HepG2 (cell line): ENCODE results near the gene PEPD. TPM values are rescaled to one million over a fixed set of nuclear protein-coding genes. Genes with fewer than 3 reads are reported as not detected.

Experiments used
- ATAC-seq: fragments of 200-7000 bp; cut with Tn5 transposase; 3 replicates; pipeline ENCODE4 v1.9.1; 2020; ENCODE audit warnings: mild to moderate bottlenecking, moderate library complexity
- BruUV-seq: library from RNA; stranded (reverse); fragments of 400-500 nt; replicated peaks from 2 replicates; lab custom pipeline; 2021; lab: Mats Ljungman, UMichigan
- CTCF ChIA-PET: fragments of 300-600 bp; formaldehyde crosslinking; extraction: SDS; loops from one replicate; lab custom pipeline; 2021; ENCODE audit warnings: low total read pairs, inconsistent platforms, low intra/inter-chr PET ratio; lab: Yijun Ruan, JAX
- POLR2A ChIA-PET: fragments of 350-600 bp; sonication (Branson Sonifier 250); formaldehyde crosslinking; loops from one replicate; lab custom pipeline; 2020; ENCODE audit warnings: antibody characterized with exemption, inconsistent platforms; lab: Yijun Ruan, JAX
- DNase-seq: peaks from one replicate; pipeline ENCODE4 v3.0.0-alpha.2; 2015; ENCODE audit warnings: low spot score
- FAIRE-seq: peaks from 3 replicates; lab custom pipeline; 2011; peaks lifted over from hg19 to GRCh38; lab: Jason Lieb, UNC
- H2AFZ ChIP-seq: one replicate; pipeline ENCODE4 v1.6.1; 2011; ENCODE audit warnings: low read length, inconsistent platforms
- H3K27ac ChIP-seq: fragments of 300-600 bp; 3 replicates; pipeline ENCODE4 v1.8.0; 2011; ENCODE audit warnings: mixed run types, mild to moderate bottlenecking, mixed read lengths, low read length, inconsistent platforms; ENCODE audit not compliant: insufficient read depth; ENCODE audit errors: extremely low read length
- H3K27me3 ChIP-seq, 2 experiments: fragments of 200-600 bp in 1 of 2; 2 replicates in 1 of 2; 3 replicates in 1 of 2; pipeline versions ENCODE4 v1.6.0 to v1.8.0; 2011; ENCODE audit warnings: low read length in 2 of 2, mild to moderate bottlenecking in 2 of 2, moderate library complexity in 2 of 2, inconsistent platforms in 1 of 2; ENCODE audit not compliant: insufficient read depth in 2 of 2, control insufficient read depth in 1 of 2
- H3K36me3 ChIP-seq, 2 experiments: fragments of 200-600 bp in 1 of 2; replicated peaks in 1 of 2; 2 replicates in 1 of 2; 3 replicates in 1 of 2; pipeline versions ENCODE4 v1.5.1 to v1.8.0; 2011; ENCODE audit warnings: low read length in 2 of 2, inconsistent platforms in 1 of 2; ENCODE audit not compliant: insufficient read depth in 2 of 2, control insufficient read depth in 1 of 2
- H3K4me1 ChIP-seq: 2 replicates; pipeline ENCODE4 v1.5.1; 2012; ENCODE audit warnings: low read length, inconsistent platforms; ENCODE audit not compliant: insufficient read depth
- H3K4me2 ChIP-seq: 2 replicates; pipeline ENCODE4 v1.6.0; 2011; ENCODE audit warnings: low read depth, low read length, inconsistent platforms
- H3K4me3 ChIP-seq, 3 experiments: fragments of 200-600 bp in 1 of 3; sonication (generic), shearing (Covaris generic) in 1 of 3; replicated peaks in 1 of 3; 2 replicates each; pipeline ENCODE4 v1.5.1; 2011 to 2016; ENCODE audit warnings: low read length in 3 of 3, inconsistent platforms in 2 of 3, low read depth in 2 of 3, mild to moderate bottlenecking in 2 of 3, control low read depth in 1 of 3, mixed read lengths in 1 of 3; ENCODE audit not compliant: insufficient read depth in 1 of 3
- H3K79me2 ChIP-seq: one replicate; pipeline ENCODE4 v1.6.1; 2011; ENCODE audit warnings: low read length, inconsistent platforms; ENCODE audit not compliant: insufficient read depth
- H3K9ac ChIP-seq: 2 replicates; pipeline ENCODE4 v1.6.0; 2011; ENCODE audit warnings: mild to moderate bottlenecking, low read depth, low read length, inconsistent platforms; ENCODE audit not compliant: insufficient read depth
- H3K9me3 ChIP-seq: 2 replicates; pipeline ENCODE4 v1.5.1; 2012; ENCODE audit warnings: mild to moderate bottlenecking, low read length
- H4K20me1 ChIP-seq: 2 replicates; pipeline ENCODE4 v1.6.0; 2011; ENCODE audit warnings: inconsistent platforms, mild to moderate bottlenecking, low read length, moderate library complexity; ENCODE audit not compliant: insufficient read depth
- EEA1 ChIP-seq: sonication (generic); formaldehyde crosslinking; IDR thresholded peaks from 2 replicates; pipeline ENCODE4 v1.5.1; 2020; ENCODE audit warnings: mild to moderate bottlenecking, missing genetic modification reagents, borderline replicate concordance
- FOXA1 ChIP-seq, 2 experiments: fragments of 450-650 bp in 1 of 2; sonication (generic) in 1 of 2; formaldehyde crosslinking in 1 of 2; IDR thresholded peaks; 2 replicates each; pipeline versions ENCODE4 v1.4.0 to v1.6.1; 2016 to 2020; ENCODE audit warnings: missing genetic modification reagents in 1 of 2
- HNRNPL ChIP-seq: fragments of 200-400 bp; formaldehyde crosslinking; IDR thresholded peaks from 2 replicates; pipeline ENCODE4 v1.6.1; 2017; ENCODE audit warnings: mild to moderate bottlenecking, low read depth, low read length
- NFE2L2 ChIP-seq: fragments of 150-350 bp; IDR thresholded peaks from 2 replicates; pipeline ENCODE4 v1.6.1; 2014; ENCODE audit warnings: low read length
- RAD51 ChIP-seq: fragments of 450-650 bp; IDR thresholded peaks from 2 replicates; pipeline ENCODE4 v1.6.1; 2016; ENCODE audit warnings: borderline replicate concordance
- REPIN1 ChIP-seq: sonication (generic); formaldehyde crosslinking; IDR thresholded peaks from 2 replicates; pipeline ENCODE4 v1.8.0; 2022; ENCODE audit warnings: missing genetic modification reagents, low read depth, mild to moderate bottlenecking, borderline replicate concordance
- SOX6 ChIP-seq, 2 experiments: fragments of 450-650 bp in 1 of 2; sonication (generic) in 1 of 2; formaldehyde crosslinking in 1 of 2; IDR thresholded peaks; 2 replicates each; pipeline versions ENCODE4 v1.4.0 to v1.6.1; 2017 to 2020; ENCODE audit warnings: antibody characterized with exemption in 1 of 2, mild to moderate bottlenecking in 1 of 2, missing genetic modification reagents in 1 of 2
- WGBS: methylation state at CpG from one replicate; pipeline ENCODE4 v1.1.6; 2017; ENCODE audit warnings: low lambda C conversion rate; 5-methylcytosine and 5-hydroxymethylcytosine counted together
- in situ Hi-C: cut with HindIII; loops from 2 replicates; pipeline ENCODE4 v1.10.0; 2017; ENCODE audit warnings: low pct_unique_long_range_greater_than_20kb; ENCODE audit not compliant: extremely low pct_ligation_motif_present
- intact Hi-C: fragments of 100-400 bp; cut with micrococcal nuclease; formaldehyde crosslinking; loops from one replicate; pipeline ENCODE4 v1.10.0; 2022; ENCODE audit not compliant: unreplicated experiment
- polyA plus RNA-seq, 8 experiments: library from polyadenylated mRNA; depleted of rRNA in 3 of 8; stranded (reverse) in 7 of 8; unstranded in 1 of 8; fragments of >200 nt; fragmentation: Illumina TruSeq in 4 of 8; extraction: Trizol in 4 of 8; gene quantifications; 2 replicates each; pipeline versions ENCODE4 v1.2.1 to v1.2.3, GENCODE V29; 2011 to 2016; ENCODE audit warnings: low read depth in 4 of 8, missing spikeins in 1 of 8, mixed read lengths in 1 of 8; ENCODE audit not compliant: insufficient read depth in 1 of 8
- total RNA-seq, 5 experiments: library from RNA; depleted of rRNA; stranded (reverse); fragments of >200 nt; fragmentation: Illumina TruSeq; extraction: Trizol; gene quantifications; 2 replicates each; pipeline ENCODE4 v1.2.3, GENCODE V29; 2016; ENCODE audit warnings: low read depth in 1 of 5
- TF ChIP-seq, protein P1 (sequence below): sonication (generic); formaldehyde crosslinking; IDR thresholded peaks from 2 replicates; pipeline ENCODE4 v1.9.0; 2021; ENCODE audit warnings: mild to moderate bottlenecking, missing genetic modification reagents
- TF ChIP-seq, protein P2 (sequence below): sonication (generic); formaldehyde crosslinking; conservative IDR thresholded peaks from 2 replicates; pipeline ENCODE4 v1.4.0; 2020; ENCODE audit warnings: missing genetic modification reagents

PEPD gene
- total and polyA plus RNA-seq, 2 of the 13 experiments (the other 11 are each of a cell fraction or from before 2014, with no cell fraction given): 60.7 to 75.1 TPM

DNA sequence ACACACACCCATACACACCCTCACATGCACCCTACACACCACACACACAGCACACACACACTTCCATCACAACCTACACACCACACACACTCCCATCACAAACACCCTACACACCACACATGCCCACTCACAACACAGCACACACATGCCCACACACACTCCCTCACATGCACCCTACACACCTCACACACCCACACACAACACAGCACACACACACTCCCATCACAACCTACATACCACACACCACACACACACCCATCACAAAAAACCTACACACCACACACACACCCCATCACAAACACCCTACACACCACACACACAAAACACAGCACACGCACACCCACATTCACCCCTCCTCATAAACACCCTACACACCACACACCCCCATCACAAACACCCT lies 15.1 kb downstream of the PEPD start:
- Histone ChIP-seq H3K4me3 (no peak overlapping the region), H3K4me1 (no peaks in the 10 kb centered on the region), H3K27ac (no peak overlapping the region), H3K9ac (no peak overlapping the region), H3K36me3 (peaks cover 9 to 11% of the 10 kb centered on the region in 2 experiments; a peak in 4 of 5 replicates), H3K4me2 (no peak overlapping the region), H3K79me2 (no peaks in the 10 kb centered on the region), H2AFZ (no peak overlapping the region), H4K20me1 (no peaks in the 10 kb centered on the region), H3K27me3 (no peaks in the 10 kb centered on the region), H3K9me3 (no peaks in the 10 kb centered on the region)
- ATAC-seq (no peak), DNase-seq (no peak), FAIRE-seq (no peak)
- in situ Hi-C loops (no loop called here), intact Hi-C loops (no loop called here)
- BruUV-seq: no TSS peak
- CTCF ChIA-PET: no interaction called here
- POLR2A ChIA-PET: no interaction called here
- TF ChIP-seq REPIN1 (CRISPR knock-in tag): no peak
- TF ChIP-seq SOX6 (IDR thresholded peaks at IDR 0.05): 0 out of 2 replicates have a peak, but pooled peaks have one; percentile 54
- no peak for TF ChIP-seq SOX6 (CRISPR knock-in tag; IDR thresholded peaks at IDR 0.05)
- TF ChIP-seq HNRNPL: 0 out of 2 replicates have a peak, but pooled peaks have one; percentile 1
- 0 out of 2 replicates have a peak, but pooled peaks have one; percentile 26 for TF ChIP-seq FOXA1 (IDR thresholded peaks at IDR 0.05)
- no peak for TF ChIP-seq FOXA1 (CRISPR knock-in tag; IDR thresholded peaks at IDR 0.05)
- WGBS: 88% methylated on average over 1 of the region's 1 CpG

GRCh38 chr19:33505823-33506222 lies 15.8 kb downstream of the PEPD start:
- H3K27ac ChIP-seq: no peak overlapping the region
- ATAC-seq (no peak), FAIRE-seq (no peak), DNase-seq (no peak)
- no TSS peak for BruUV-seq
- H3K27me3 ChIP-seq: no peaks in the 10 kb centered on the region
- H3K4me3 ChIP-seq: no peak overlapping the region
- 93% methylated on average over 1 of the region's 1 CpG for WGBS
- H3K4me1 ChIP-seq: no peaks in the 10 kb centered on the region
- H3K4me2 ChIP-seq: no peak overlapping the region
- no peaks in the 10 kb centered on the region for H3K79me2 ChIP-seq
- no peaks in the 10 kb centered on the region for H3K9me3 ChIP-seq
- no peak overlapping the region for H2AFZ ChIP-seq
- ChIA-PET CTCF (no interaction called here), POLR2A (interaction anchor here (1.5 kb wide), 1 partner anchor 16 kb away, joined by 3 read pairs; the partner anchor contains the start of gene PEPD)
- in situ Hi-C loops (no loop called here), intact Hi-C loops (no loop called here)
- peak; percentile 11; the same call in 1 of the 2 replicates for TF ChIP-seq RAD51
- TF ChIP-seq, protein P1, sequence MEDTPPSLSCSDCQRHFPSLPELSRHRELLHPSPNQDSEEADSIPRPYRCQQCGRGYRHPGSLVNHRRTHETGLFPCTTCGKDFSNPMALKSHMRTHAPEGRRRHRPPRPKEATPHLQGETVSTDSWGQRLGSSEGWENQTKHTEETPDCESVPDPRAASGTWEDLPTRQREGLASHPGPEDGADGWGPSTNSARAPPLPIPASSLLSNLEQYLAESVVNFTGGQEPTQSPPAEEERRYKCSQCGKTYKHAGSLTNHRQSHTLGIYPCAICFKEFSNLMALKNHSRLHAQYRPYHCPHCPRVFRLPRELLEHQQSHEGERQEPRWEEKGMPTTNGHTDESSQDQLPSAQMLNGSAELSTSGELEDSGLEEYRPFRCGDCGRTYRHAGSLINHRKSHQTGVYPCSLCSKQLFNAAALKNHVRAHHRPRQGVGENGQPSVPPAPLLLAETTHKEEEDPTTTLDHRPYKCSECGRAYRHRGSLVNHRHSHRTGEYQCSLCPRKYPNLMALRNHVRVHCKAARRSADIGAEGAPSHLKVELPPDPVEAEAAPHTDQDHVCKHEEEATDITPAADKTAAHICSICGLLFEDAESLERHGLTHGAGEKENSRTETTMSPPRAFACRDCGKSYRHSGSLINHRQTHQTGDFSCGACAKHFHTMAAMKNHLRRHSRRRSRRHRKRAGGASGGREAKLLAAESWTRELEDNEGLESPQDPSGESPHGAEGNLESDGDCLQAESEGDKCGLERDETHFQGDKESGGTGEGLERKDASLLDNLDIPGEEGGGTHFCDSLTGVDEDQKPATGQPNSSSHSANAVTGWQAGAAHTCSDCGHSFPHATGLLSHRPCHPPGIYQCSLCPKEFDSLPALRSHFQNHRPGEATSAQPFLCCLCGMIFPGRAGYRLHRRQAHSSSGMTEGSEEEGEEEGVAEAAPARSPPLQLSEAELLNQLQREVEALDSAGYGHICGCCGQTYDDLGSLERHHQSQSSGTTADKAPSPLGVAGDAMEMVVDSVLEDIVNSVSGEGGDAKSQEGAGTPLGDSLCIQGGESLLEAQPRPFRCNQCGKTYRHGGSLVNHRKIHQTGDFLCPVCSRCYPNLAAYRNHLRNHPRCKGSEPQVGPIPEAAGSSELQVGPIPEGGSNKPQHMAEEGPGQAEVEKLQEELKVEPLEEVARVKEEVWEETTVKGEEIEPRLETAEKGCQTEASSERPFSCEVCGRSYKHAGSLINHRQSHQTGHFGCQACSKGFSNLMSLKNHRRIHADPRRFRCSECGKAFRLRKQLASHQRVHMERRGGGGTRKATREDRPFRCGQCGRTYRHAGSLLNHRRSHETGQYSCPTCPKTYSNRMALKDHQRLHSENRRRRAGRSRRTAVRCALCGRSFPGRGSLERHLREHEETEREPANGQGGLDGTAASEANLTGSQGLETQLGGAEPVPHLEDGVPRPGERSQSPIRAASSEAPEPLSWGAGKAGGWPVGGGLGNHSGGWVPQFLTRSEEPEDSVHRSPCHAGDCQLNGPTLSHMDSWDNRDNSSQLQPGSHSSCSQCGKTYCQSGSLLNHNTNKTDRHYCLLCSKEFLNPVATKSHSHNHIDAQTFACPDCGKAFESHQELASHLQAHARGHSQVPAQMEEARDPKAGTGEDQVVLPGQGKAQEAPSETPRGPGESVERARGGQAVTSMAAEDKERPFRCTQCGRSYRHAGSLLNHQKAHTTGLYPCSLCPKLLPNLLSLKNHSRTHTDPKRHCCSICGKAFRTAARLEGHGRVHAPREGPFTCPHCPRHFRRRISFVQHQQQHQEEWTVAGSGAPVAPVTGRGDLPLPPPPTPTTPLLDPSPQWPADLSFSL (CRISPR knock-in tag): peak; percentile 16; the same call in 1 of the 2 replicates
- TF ChIP-seq, protein P2, sequence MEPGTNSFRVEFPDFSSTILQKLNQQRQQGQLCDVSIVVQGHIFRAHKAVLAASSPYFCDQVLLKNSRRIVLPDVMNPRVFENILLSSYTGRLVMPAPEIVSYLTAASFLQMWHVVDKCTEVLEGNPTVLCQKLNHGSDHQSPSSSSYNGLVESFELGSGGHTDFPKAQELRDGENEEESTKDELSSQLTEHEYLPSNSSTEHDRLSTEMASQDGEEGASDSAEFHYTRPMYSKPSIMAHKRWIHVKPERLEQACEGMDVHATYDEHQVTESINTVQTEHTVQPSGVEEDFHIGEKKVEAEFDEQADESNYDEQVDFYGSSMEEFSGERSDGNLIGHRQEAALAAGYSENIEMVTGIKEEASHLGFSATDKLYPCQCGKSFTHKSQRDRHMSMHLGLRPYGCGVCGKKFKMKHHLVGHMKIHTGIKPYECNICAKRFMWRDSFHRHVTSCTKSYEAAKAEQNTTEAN (CRISPR knock-in tag): no peak
- TF ChIP-seq EEA1 (CRISPR knock-in tag): no peak
- TF ChIP-seq NFE2L2: no peak
- no peaks in the 10 kb centered on the region for H4K20me1 ChIP-seq
- no peak overlapping the region for H3K9ac ChIP-seq
- peaks cover 6 to 11% of the 10 kb centered on the region in 2 experiments; a peak in 3 of 5 replicates for H3K36me3 ChIP-seq
